Lower leg skin (tissue), 4 donors: Measurements from ENCODE around the gene C1orf21. TPM values are rescaled to one million over a fixed set of nuclear protein-coding genes. Genes with fewer than 3 reads are reported as not detected.

Source experiments
- DNase-seq, 2 donors: peaks; one replicate each; pipeline ENCODE4 v3.0.0-alpha.2; 2019; ENCODE audit warnings: low spot score in 2 of 2
- H3K4me3 ChIP-seq: fragments of 200-600 bp; sonication (generic); 2 replicates; pipeline ENCODE4 v1.5.1; 2017; ENCODE audit warnings: mild to moderate bottlenecking, low read depth; ENCODE audit not compliant: poor library complexity, severe bottlenecking
- POLR2A ChIP-seq, 2 donors: fragments of 450-650 bp; IDR thresholded peaks; one replicate each; pipeline ENCODE4 v1.6.1; 2016 to 2017; ENCODE audit warnings: antibody characterized with exemption in 2 of 2, mild to moderate bottlenecking in 1 of 2, moderate library complexity in 1 of 2
- WGBS, 2 donors: methylation state at CpG; one replicate each; pipeline ENCODE4 v1.1.5; 2018; 5-methylcytosine and 5-hydroxymethylcytosine counted together
- intact Hi-C: fragments of 100-400 bp; cut with DNase I; formaldehyde crosslinking; loops from one replicate; pipeline ENCODE4 v1.15.0; 2023; ENCODE audit warnings: low total_unique reads
- total RNA-seq, 4 donors: library from RNA; depleted of rRNA; stranded (reverse); fragments of >200 nt; gene quantifications; one replicate each; pipeline ENCODE4 v1.1.0, GENCODE V29; 2016
- TF ChIP-seq, protein P1 (sequence below), 3 donors: fragments of 450-650 bp; IDR thresholded peaks; one replicate each; pipeline ENCODE4 v1.5.1; 2016; ENCODE audit warnings: antibody characterized with exemption in 3 of 3, mild to moderate bottlenecking in 3 of 3, moderate library complexity in 2 of 3

The C1orf21 gene
- total RNA-seq, 4 donors from 2014 or later: 37.6 to 79.4 (median 56.2) TPM

DNA sequence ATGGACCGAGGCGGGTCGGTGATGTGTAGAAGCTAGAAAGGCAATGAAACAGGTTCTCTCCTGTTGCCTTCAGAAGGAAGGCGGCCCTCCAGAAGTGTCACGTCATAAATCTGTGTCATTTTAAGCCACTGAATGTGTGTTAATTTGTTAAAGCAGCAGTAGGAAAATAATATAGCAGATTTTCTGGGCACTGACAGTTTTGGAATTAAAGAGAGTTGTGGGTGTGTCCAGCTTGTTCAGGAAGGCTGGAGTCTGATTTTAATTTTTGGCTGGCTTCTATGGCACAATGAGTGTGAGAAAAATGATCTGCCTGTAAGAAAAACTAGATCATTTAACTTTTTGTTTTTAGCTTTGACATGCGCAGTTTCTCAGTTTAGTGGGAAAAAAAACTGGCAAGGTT lies 190.5 kb downstream of the C1orf21 start:
- H3K4me3 ChIP-seq: no peak overlapping the region
- intact Hi-C loops: no loop called here
- 34 to 42% methylated on average over 6 of the region's 6 CpGs for WGBS, 2 donors
- no peak for DNase-seq
- TF ChIP-seq POLR2A (IDR thresholded peaks at IDR 0.05): no peak
- TF ChIP-seq, protein P1, sequence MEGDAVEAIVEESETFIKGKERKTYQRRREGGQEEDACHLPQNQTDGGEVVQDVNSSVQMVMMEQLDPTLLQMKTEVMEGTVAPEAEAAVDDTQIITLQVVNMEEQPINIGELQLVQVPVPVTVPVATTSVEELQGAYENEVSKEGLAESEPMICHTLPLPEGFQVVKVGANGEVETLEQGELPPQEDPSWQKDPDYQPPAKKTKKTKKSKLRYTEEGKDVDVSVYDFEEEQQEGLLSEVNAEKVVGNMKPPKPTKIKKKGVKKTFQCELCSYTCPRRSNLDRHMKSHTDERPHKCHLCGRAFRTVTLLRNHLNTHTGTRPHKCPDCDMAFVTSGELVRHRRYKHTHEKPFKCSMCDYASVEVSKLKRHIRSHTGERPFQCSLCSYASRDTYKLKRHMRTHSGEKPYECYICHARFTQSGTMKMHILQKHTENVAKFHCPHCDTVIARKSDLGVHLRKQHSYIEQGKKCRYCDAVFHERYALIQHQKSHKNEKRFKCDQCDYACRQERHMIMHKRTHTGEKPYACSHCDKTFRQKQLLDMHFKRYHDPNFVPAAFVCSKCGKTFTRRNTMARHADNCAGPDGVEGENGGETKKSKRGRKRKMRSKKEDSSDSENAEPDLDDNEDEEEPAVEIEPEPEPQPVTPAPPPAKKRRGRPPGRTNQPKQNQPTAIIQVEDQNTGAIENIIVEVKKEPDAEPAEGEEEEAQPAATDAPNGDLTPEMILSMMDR (IDR thresholded peaks at IDR 0.05): no peak

DNA sequence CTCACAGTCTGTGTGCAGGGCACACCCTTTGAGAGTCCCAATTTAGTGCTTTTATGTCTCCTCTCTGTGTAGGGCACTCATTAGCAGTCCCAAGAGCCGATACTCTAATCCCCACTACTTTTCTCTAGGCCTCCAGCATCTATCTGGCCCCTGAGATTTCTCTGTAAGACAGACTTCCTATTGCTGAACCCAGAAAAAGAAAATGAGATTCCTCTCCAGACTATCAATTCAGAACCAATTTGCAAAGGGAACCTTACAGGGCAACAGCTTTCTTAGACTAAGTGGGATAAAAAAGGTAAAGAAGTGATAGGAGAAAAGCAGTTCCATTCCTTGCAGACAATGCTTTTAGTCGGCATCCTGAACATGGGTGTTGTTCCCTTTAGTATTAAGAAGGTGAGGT lies 195.6 kb downstream of the C1orf21 start:
- WGBS, 2 donors: 84 to 89% methylated on average over 2 of the region's 2 CpGs
- intact Hi-C loops: no loop called here

DNA sequence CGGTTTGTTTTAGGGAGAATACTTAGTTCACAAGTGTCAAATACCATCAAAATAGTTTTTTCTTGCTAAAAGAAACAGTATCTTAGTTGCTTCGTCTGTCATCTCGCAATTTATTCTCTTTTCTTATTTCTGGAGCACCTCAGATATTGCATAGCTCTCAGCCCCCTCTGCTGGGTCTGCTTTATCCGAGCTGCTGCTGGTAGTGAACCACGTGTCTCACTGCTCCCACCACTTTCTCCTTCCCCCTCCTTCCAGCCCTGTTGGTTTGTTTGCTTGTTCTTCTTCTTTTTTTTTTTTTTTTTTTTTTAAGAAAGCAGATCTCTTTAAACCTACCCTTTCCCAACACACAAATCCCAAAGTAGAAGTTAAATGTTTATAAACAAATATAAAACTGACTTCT lies 197.0 kb downstream of the C1orf21 start:
- TF ChIP-seq, protein P1 (IDR thresholded peaks at IDR 0.05): no peak
- TF ChIP-seq POLR2A (IDR thresholded peaks at IDR 0.05): no peak
- WGBS, 2 donors: 71 to 81% methylated on average over 5 of the region's 5 CpGs
- DNase-seq: no peak
- no peak overlapping the region for H3K4me3 ChIP-seq
- intact Hi-C loops: no loop called here

More for the DNA sequence above, 195.6 kb downstream of the C1orf21 start:
- TF ChIP-seq, protein P1 (IDR thresholded peaks at IDR 0.05): no peak
- TF ChIP-seq POLR2A (IDR thresholded peaks at IDR 0.05): no peak
- DNase-seq: no peak
- H3K4me3 ChIP-seq: no peak overlapping the region

DNA sequence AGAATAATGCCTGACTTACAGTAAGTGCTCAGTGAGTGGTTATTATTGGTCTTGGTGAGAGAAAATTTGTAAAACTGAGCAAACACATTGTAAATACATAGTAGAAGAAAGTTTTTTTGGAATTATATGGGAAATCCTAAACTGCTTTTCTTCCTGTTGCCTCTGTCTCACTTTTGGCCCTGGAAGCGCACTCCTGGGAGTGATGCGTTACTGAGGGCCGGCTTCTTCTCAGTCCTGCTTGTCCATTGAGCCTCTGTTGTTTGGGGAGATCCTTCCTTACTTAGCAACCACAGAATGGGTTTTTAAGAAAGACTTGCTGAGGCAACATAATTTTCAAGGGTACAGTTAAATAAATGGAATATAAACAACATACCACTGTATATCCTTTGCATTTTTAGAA lies 201.9 kb downstream of the C1orf21 start:
- no peak for TF ChIP-seq POLR2A (IDR thresholded peaks at IDR 0.05)
- TF ChIP-seq, protein P1 (IDR thresholded peaks at IDR 0.05): no peak
- no peak for DNase-seq
- intact Hi-C loops: no loop called here
- H3K4me3 ChIP-seq: no peak overlapping the region
- WGBS, 2 donors: 94% methylated on average over 3 of the region's 3 CpGs

DNA sequence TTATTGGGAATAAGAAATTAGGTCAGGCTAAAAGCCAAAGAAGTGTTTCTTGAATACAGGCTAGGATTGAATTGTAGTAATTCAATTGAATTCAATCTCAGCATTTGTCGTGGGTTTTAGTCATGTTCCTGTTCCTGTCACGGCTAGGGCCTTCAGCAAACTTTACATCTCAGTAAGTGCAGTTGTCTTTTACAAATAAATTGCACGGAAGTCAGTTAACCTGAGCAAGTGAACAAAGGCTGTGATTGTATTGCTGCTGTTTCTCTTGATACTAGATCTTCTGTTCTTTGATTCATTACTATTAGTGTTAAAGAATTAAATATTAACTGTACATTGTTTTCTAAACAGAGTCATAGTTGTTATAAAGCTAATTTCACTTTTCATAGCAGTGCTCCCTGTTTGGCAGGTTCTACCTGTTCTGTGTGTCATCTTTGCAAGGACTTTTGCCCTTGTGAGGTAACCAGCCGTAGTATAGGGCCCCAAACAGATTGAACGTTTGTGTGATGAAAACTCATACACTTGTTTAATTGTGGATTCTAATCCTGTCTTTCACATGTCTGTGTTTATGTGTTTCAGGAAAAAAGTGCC lies 203.4 kb downstream of the C1orf21 start:
- H3K4me3 ChIP-seq: no peak overlapping the region
- TF ChIP-seq, protein P1 (IDR thresholded peaks at IDR 0.05): no peak
- TF ChIP-seq POLR2A (IDR thresholded peaks at IDR 0.05): no peak
- WGBS, 2 donors: 32 to 47% methylated on average over 5 of the region's 5 CpGs
- DNase-seq: peak in 1 of 2 donors; percentile 43
- intact Hi-C loops: no loop called here

DNA sequence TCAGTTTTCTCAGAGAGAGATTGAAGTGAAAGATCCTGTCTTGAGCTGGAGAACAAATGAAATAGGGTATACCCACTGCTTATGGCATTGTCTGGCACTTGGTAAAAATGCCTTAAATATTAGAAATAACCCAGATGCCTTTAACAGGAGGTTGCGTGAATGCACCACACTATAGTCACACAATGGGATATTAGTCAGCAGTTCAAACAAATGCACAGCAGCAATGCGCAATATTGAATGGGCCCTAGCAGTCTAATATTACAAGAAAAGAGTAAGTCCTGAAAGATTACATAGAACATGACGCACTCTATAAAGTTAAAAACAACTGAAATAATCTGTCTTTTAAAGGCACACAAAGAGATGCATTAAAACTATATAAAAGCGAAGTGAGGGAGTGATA lies 206.8 kb downstream of the C1orf21 start:
- WGBS, 2 donors: 82 to 95% methylated on average over 4 of the region's 4 CpGs
- intact Hi-C loops: no loop called here
- no peak for DNase-seq
- H3K4me3 ChIP-seq: no peak overlapping the region
- TF ChIP-seq, protein P1 (IDR thresholded peaks at IDR 0.05): no peak
- no peak for TF ChIP-seq POLR2A (IDR thresholded peaks at IDR 0.05)
